ENCODE results near the gene DYRK1A.
"Not testable (repeated sequence)": the region's sequence is repeated elsewhere in the genome, so short reads cannot be mapped to it uniquely, and the experiment has no call there.

DYRK1A gene

GRCh38 chr21:37484535-37485474 is 118.2 kb downstream of the DYRK1A start:
- no peak for DNase-seq

GRCh38 chr21:37489553-37489952 is 123.0 kb downstream of the DYRK1A start:
- DNase-seq = no peak

GRCh38 chr21:37490084-37490483 is 123.5 kb downstream of the DYRK1A start:
- no peak for DNase-seq

GRCh38 chr21:37496972-37497371 is 130.4 kb downstream of the DYRK1A start:
- DNase-seq = no peak

GRCh38 chr21:37498664-37499063 is 132.1 kb downstream of the DYRK1A start:
- no peak for DNase-seq

GRCh38 chr21:37502947-37503346 is 136.4 kb downstream of the DYRK1A start:
- no peak for DNase-seq

- DNase-seq = peak; percentile 87
Measured at GRCh38 chr21:37503848-37504467, 137.4 kb downstream of the DYRK1A start.

- DNase-seq = no peak
Measured at GRCh38 chr21:37505963-37506362, 139.4 kb downstream of the DYRK1A start.

- no peak for DNase-seq
Measured at GRCh38 chr21:37507716-37508115, 141.1 kb downstream of the DYRK1A start.

- DNase-seq = no peak
Measured at GRCh38 chr21:37508341-37508740, 141.8 kb downstream of the DYRK1A start.

- peak; percentile 69 for DNase-seq
Measured at GRCh38 chr21:37509802-37510393, 143.3 kb downstream of the DYRK1A start.

GRCh38 chr21:37511848-37512247 is 145.3 kb downstream of the DYRK1A start:
- no peak for DNase-seq

- no peak for DNase-seq
Measured at GRCh38 chr21:37513383-37513782, 146.8 kb downstream of the DYRK1A start.

- no peak for DNase-seq
Measured at GRCh38 chr21:37514038-37514667, 147.6 kb downstream of the DYRK1A start.

- DNase-seq = no peak
Measured at GRCh38 chr21:37516998-37517397, 150.4 kb downstream of the DYRK1A start.

- no peak for DNase-seq
Measured at GRCh38 chr21:37520801-37521200, 154.2 kb downstream of the DYRK1A start.

GRCh38 chr21:37521658-37522057 is 155.1 kb downstream of the DYRK1A start:
- DNase-seq = no peak

- no peak for DNase-seq
Measured at GRCh38 chr21:37522641-37523295, 156.2 kb downstream of the DYRK1A start.

GRCh38 chr21:37524944-37525343 is 158.4 kb downstream of the DYRK1A start:
- not testable (repeated sequence) for DNase-seq

GRCh38 chr21:37525810-37526209 is 159.2 kb downstream of the DYRK1A start:
- no peak for DNase-seq

GRCh38 chr21:37527103-37527502 is 160.5 kb downstream of the DYRK1A start:
- no peak for DNase-seq

GRCh38 chr21:37527716-37528115 is 161.1 kb downstream of the DYRK1A start:
- DNase-seq = no peak

All from fibroblast of skin of back (primary cell).